ENCODE measurements around the gene SH3RF2.

Gene SH3RF2

DNA sequence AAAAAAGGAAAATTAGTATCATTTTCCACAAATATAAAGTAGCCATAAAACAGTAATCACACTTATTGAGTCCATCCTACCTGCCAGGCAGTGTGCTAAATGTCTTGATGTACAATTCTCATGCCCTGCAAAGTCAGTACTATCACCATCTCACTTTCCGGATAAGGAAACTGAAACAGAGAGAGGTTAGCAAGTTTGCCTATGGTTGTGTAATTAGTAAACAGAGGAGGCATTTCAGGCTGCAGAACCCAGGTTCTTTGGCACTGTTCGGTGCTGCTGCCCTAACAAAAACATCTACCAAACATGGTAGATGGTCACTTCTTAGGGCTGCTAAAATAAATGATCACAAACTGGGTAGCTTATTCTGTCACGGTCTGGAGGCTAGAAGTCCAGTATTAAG, 146.4 kb downstream of the SH3RF2 start:
- peak; percentile 33 for DNase-seq (ENCODE audit: extremely low spot score)
- ChIA-PET CTCF (interaction anchor here (2.4 kb wide), 1 partner anchor 11 kb away, joined by 5 read pairs; no protein-coding TSS in a partner anchor), POLR2A (no interaction called here)
- TF ChIP-seq, protein P1, sequence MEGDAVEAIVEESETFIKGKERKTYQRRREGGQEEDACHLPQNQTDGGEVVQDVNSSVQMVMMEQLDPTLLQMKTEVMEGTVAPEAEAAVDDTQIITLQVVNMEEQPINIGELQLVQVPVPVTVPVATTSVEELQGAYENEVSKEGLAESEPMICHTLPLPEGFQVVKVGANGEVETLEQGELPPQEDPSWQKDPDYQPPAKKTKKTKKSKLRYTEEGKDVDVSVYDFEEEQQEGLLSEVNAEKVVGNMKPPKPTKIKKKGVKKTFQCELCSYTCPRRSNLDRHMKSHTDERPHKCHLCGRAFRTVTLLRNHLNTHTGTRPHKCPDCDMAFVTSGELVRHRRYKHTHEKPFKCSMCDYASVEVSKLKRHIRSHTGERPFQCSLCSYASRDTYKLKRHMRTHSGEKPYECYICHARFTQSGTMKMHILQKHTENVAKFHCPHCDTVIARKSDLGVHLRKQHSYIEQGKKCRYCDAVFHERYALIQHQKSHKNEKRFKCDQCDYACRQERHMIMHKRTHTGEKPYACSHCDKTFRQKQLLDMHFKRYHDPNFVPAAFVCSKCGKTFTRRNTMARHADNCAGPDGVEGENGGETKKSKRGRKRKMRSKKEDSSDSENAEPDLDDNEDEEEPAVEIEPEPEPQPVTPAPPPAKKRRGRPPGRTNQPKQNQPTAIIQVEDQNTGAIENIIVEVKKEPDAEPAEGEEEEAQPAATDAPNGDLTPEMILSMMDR (IDR thresholded peaks at IDR 0.05; ENCODE audit: control extremely low read depth, extremely low read depth, low read depth, missing control alignments): no peak

GRCh38 chr5:146084376-146084775, 148.0 kb downstream of the SH3RF2 start:
- POLR2A ChIA-PET: no interaction called here
- TF ChIP-seq, protein P1 (IDR thresholded peaks at IDR 0.05; ENCODE audit: control extremely low read depth, extremely low read depth, low read depth, missing control alignments): no peak
- CTCF ChIA-PET: interaction anchor here (2.4 kb wide), 1 partner anchor 13 kb away, joined by 5 read pairs; no protein-coding TSS in a partner anchor
- no peak for DNase-seq (ENCODE audit: extremely low spot score)

GRCh38 chr5:146088098-146088497, 151.7 kb downstream of the SH3RF2 start:
- TF ChIP-seq, protein P1 (IDR thresholded peaks at IDR 0.05; ENCODE audit: control extremely low read depth, extremely low read depth, low read depth, missing control alignments): no peak
- DNase-seq (ENCODE audit: extremely low spot score): no peak
- CTCF ChIA-PET: interaction anchor here (0.7 kb wide), 1 partner anchor 14 kb away, joined by 3 read pairs; no protein-coding TSS in a partner anchor
- POLR2A ChIA-PET: no interaction called here

GRCh38 chr5:146089287-146089686, 152.9 kb downstream of the SH3RF2 start:
- CTCF ChIA-PET: no interaction called here
- TF ChIP-seq, protein P1 (IDR thresholded peaks at IDR 0.05; ENCODE audit: control extremely low read depth, extremely low read depth, low read depth, missing control alignments): no peak
- no peak for DNase-seq (ENCODE audit: extremely low spot score)
- POLR2A ChIA-PET: no interaction called here

GRCh38 chr5:146091881-146092280, 155.5 kb downstream of the SH3RF2 start:
- POLR2A ChIA-PET: no interaction called here
- DNase-seq (ENCODE audit: extremely low spot score): no peak
- TF ChIP-seq, protein P1 (IDR thresholded peaks at IDR 0.05; ENCODE audit: control extremely low read depth, extremely low read depth, low read depth, missing control alignments): no peak
- CTCF ChIA-PET: no interaction called here

DNA sequence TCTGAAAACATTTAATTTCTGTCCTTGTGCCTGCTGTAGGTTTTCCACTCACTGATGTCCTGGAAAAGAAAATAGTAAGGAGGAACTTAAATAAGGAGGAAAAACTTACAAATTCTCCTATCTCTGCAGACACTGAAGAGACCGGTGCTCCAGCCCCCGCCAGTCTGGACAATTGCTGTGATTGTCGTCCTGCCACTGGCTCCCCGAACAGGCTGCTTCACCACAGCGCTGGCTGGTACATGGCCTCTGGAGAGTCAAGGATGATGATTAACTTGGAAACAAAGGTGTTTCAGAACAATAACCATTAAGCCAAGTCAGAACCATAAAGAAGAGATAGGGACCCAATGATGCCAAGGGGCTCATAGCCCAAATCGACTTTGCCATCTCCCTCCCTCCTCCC, 161.7 kb downstream of the SH3RF2 start:
- no peak for DNase-seq (ENCODE audit: extremely low spot score)
- CTCF ChIA-PET: no interaction called here
- POLR2A ChIA-PET: no interaction called here
- TF ChIP-seq, protein P1 (IDR thresholded peaks at IDR 0.05; ENCODE audit: control extremely low read depth, extremely low read depth, low read depth, missing control alignments): no peak

- TF ChIP-seq, protein P1 (IDR thresholded peaks at IDR 0.05; ENCODE audit: control extremely low read depth, extremely low read depth, low read depth, missing control alignments): no peak
- ChIA-PET CTCF (interaction anchor here (1.3 kb wide), 1 partner anchor 14 kb away, joined by 3 read pairs; no protein-coding TSS in a partner anchor), POLR2A (no interaction called here)
- DNase-seq (ENCODE audit: extremely low spot score): no peak
Measured at GRCh38 chr5:146101646-146102045, 165.3 kb downstream of the SH3RF2 start.

Data from GM10248 (cell line).